ENCODE results near the gene KLHL29. TPM values are rescaled to one million over a fixed set of nuclear protein-coding genes. Genes with fewer than 3 reads are reported as not detected.

The KLHL29 gene
- total RNA-seq, 2 donors from 2014 or later: 2.0 to 2.9 TPM

DNA sequence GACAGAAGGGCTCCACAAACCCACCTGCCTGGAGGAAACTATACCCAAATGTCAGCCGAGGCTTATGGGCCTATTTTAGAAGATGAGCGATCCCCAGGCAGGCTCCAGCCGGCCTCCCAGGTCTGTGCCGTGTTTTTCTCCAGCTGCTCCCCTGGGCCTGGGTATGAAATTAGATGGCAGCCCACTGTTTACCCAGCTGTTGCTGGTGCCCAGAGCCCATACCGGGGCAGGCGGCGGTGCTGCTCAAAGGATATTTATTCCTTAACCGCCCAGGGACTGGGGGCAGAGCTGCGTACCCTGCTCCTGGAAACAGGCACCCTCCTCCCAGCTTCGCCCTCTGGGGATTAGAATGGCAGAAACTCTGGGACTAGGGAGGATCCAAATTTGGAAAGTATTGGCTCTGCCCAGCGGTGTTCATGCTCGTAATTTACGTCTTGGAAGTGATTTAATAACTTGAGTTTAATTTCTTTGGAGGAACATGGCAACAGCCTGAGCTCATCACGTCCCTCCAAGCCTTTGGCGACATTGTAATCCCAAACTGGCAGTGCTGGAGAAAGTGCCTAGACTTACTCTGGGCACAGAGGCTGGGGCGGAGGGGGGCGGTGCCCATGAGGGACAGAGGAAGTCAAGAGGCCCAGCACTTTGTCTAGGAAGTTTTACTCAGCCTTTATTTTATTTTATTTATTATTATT, 199.2 kb downstream of the KLHL29 start:
- Histone ChIP-seq H3K27me3 (no peaks in the 10 kb centered on the region), H3K27ac (no peak overlapping the region), H3K36me3 (no peaks in the 10 kb centered on the region), H3K4me1 (no peaks in the 10 kb centered on the region), H3K9ac (ENCODE audit: low read depth in 2 of 2, low read length in 2 of 2) (no peak overlapping the region), H3K9me3 (no peaks in the 10 kb centered on the region), H3K4me3 (no peak overlapping the region)
- TF ChIP-seq, protein P1, sequence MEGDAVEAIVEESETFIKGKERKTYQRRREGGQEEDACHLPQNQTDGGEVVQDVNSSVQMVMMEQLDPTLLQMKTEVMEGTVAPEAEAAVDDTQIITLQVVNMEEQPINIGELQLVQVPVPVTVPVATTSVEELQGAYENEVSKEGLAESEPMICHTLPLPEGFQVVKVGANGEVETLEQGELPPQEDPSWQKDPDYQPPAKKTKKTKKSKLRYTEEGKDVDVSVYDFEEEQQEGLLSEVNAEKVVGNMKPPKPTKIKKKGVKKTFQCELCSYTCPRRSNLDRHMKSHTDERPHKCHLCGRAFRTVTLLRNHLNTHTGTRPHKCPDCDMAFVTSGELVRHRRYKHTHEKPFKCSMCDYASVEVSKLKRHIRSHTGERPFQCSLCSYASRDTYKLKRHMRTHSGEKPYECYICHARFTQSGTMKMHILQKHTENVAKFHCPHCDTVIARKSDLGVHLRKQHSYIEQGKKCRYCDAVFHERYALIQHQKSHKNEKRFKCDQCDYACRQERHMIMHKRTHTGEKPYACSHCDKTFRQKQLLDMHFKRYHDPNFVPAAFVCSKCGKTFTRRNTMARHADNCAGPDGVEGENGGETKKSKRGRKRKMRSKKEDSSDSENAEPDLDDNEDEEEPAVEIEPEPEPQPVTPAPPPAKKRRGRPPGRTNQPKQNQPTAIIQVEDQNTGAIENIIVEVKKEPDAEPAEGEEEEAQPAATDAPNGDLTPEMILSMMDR (IDR thresholded peaks at IDR 0.05): no peak
- intact Hi-C loops (cut with DNase I): no loop called here
- no peak for DNase-seq

- intact Hi-C loops (cut with DNase I): no loop called here
- Histone ChIP-seq H3K9me3 (no peaks in the 10 kb centered on the region), H3K9ac (ENCODE audit: low read depth in 2 of 2, low read length in 2 of 2) (no peak overlapping the region), H3K36me3 (no peaks in the 10 kb centered on the region), H3K27ac (no peak overlapping the region), H3K4me1 (no peaks in the 10 kb centered on the region), H3K27me3 (no peaks in the 10 kb centered on the region), H3K4me3 (no peak overlapping the region)
- DNase-seq: no peak
- TF ChIP-seq, protein P1 (IDR thresholded peaks at IDR 0.05): no peak
Observed at GRCh38 chr2:23585273-23586170, 200.5 kb downstream of the KLHL29 start.

- TF ChIP-seq, protein P1 (IDR thresholded peaks at IDR 0.05): no peak
- intact Hi-C loops (cut with DNase I): no loop called here
- Histone ChIP-seq H3K9ac (ENCODE audit: low read depth in 2 of 2, low read length in 2 of 2) (no peak overlapping the region), H3K27ac (no peak overlapping the region), H3K4me3 (no peak overlapping the region), H3K9me3 (no peaks in the 10 kb centered on the region), H3K4me1 (no peaks in the 10 kb centered on the region), H3K36me3 (no peaks in the 10 kb centered on the region), H3K27me3 (no peaks in the 10 kb centered on the region)
- no peak for DNase-seq
Observed at GRCh38 chr2:23586741-23587306, 201.8 kb downstream of the KLHL29 start.

GRCh38 chr2:23587341-23587880, 202.4 kb downstream of the KLHL29 start:
- Histone ChIP-seq H3K9me3 (no peaks in the 10 kb centered on the region), H3K27me3 (no peaks in the 10 kb centered on the region), H3K27ac (no peak overlapping the region), H3K36me3 (no peaks in the 10 kb centered on the region), H3K9ac (ENCODE audit: low read depth in 2 of 2, low read length in 2 of 2) (no peak overlapping the region), H3K4me3 (no peak overlapping the region), H3K4me1 (no peaks in the 10 kb centered on the region)
- no peak for DNase-seq
- intact Hi-C loops (cut with DNase I): no loop called here
- TF ChIP-seq, protein P1 (IDR thresholded peaks at IDR 0.05): no peak

DNA sequence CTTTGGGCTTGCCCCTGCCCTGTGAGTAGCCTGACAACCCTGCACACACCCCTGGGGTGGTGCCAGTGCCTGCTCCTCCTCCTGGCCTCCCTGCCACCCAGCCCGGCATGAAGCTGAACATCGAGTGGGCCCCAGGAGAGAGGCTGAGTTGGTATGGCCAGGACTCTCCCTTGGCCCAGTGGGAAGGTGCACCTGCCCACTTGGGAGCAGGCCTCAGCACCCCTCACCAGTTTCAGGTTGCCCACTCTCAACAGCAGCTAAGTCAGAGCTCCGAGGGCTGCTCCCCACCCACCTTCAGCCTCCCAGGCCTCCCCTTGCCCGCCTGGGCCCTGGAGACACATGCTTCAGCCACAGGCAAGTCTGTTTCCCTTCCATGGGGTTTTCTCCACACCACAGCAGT, 203.1 kb downstream of the KLHL29 start:
- no peaks in the 10 kb centered on the region for H3K9me3 ChIP-seq
- no peaks in the 10 kb centered on the region for H3K36me3 ChIP-seq
- no peak overlapping the region for H3K4me3 ChIP-seq
- no peaks in the 10 kb centered on the region for H3K27me3 ChIP-seq
- no peak for DNase-seq
- intact Hi-C loops (cut with DNase I): no loop called here
- no peak overlapping the region for H3K27ac ChIP-seq
- no peaks in the 10 kb centered on the region for H3K4me1 ChIP-seq
- TF ChIP-seq, protein P1 (IDR thresholded peaks at IDR 0.05): no peak
- peak overlapping the region in 1 of 2 donors; percentile 12 for H3K9ac ChIP-seq (ENCODE audit: low read depth in 2 of 2, low read length in 2 of 2)

Measured in colonic mucosa (tissue), 4 donors.